GM12878 (cell line): ENCODE data around the gene CRYGN.

Experiments used
- BMI1 ChIP-seq: fragments of 450-650 bp; IDR thresholded peaks from 2 replicates; pipeline ENCODE4 v1.6.1; 2016; ENCODE audit warnings: mild to moderate bottlenecking, moderate library complexity, borderline replicate concordance
- CBX5 ChIP-seq: sonication (generic); IDR thresholded peaks from 2 replicates; pipeline ENCODE4 v1.6.1; 2016; ENCODE audit warnings: low read depth, moderate library complexity, mild to moderate bottlenecking, inconsistent platforms
- CTCF ChIP-seq, 3 experiments: IDR thresholded peaks in 2 of 3; conservative IDR thresholded peaks in 1 of 3; 2 replicates each; pipeline ENCODE4 v1.5.1; 2011; ENCODE audit warnings: low read depth in 3 of 3, low read length in 3 of 3, mild to moderate bottlenecking in 3 of 3, control low read depth in 2 of 3, moderate library complexity in 2 of 3, inconsistent platforms in 1 of 3, mixed read lengths in 1 of 3; ENCODE audit not compliant: control insufficient read depth in 2 of 3, insufficient read depth in 1 of 3; ENCODE audit errors: extremely low read depth in 1 of 3
- EP300 ChIP-seq, 2 experiments: fragments of 150-350 bp in 1 of 2; IDR thresholded peaks; 2 replicates each; pipeline ENCODE4 v1.6.1; 2011 to 2012; ENCODE audit warnings: low read depth in 2 of 2, low read length in 2 of 2, borderline replicate concordance in 1 of 2, improper control_type of control experiment in 1 of 2, inconsistent platforms in 1 of 2; ENCODE audit not compliant: control insufficient read depth in 1 of 2
- GABPA ChIP-seq: IDR thresholded peaks from 2 replicates; pipeline ENCODE4 v1.6.1; 2014; ENCODE audit warnings: antibody characterized with exemption, low read depth, mild to moderate bottlenecking, inconsistent platforms
- HDAC2 ChIP-seq: fragments of 200-600 bp; sonication (generic); IDR thresholded peaks from 2 replicates; pipeline ENCODE4 v1.6.1; 2017
- MTA2 ChIP-seq: fragments of 450-650 bp; IDR thresholded peaks from 2 replicates; pipeline ENCODE4 v1.6.1; 2016; ENCODE audit warnings: low read depth, mild to moderate bottlenecking, moderate library complexity
- TAF1 ChIP-seq: IDR thresholded peaks from 2 replicates; pipeline ENCODE4 v1.6.1; 2011; ENCODE audit warnings: mild to moderate bottlenecking, low read depth, low read length, borderline replicate concordance

- TF ChIP-seq CTCF (IDR thresholded peaks at IDR 0.05 in 2 of 3, conservative IDR thresholded peaks at IDR 0.05 in 1 of 3; ENCODE audit: control insufficient read depth in 2 of 3, extremely low read depth in 1 of 3, insufficient read depth in 1 of 3, low read depth in 3 of 3, low read length in 3 of 3) (no peak), BMI1 (no peak), TAF1 (no peak), HDAC2 (no peak), MTA2 (no peak), GABPA (no peak), EP300 (IDR thresholded peaks at IDR 0.05; ENCODE audit: borderline replicate concordance in 1 of 2, control insufficient read depth in 1 of 2, low read depth in 2 of 2, low read length in 2 of 2) (no peak), CBX5 (no peak)
Observed at GRCh38 chr7:151415375-151416105, 24.4 kb downstream of the CRYGN start.
